PFSK-1 (cell line): Measurements from ENCODE around the gene RSPH6A.

ENCODE experiments used
- FOXP2 ChIP-seq: optimal IDR thresholded peaks from 2 replicates; pipeline ENCODE3; 2011; ENCODE audit warnings: borderline replicate concordance, control low read depth, inconsistent platforms; ENCODE audit not compliant: insufficient read depth; ENCODE audit errors: extremely low read length, extremely low read depth
- POLR2AphosphoS5 ChIP-seq: IDR thresholded peaks from 2 replicates; pipeline ENCODE4 v1.6.1; 2012; ENCODE audit warnings: low read depth, mild to moderate bottlenecking, control low read depth, low read length, moderate library complexity
- SIN3A ChIP-seq: IDR thresholded peaks from 2 replicates; pipeline ENCODE4 v1.6.1; 2012; ENCODE audit warnings: mild to moderate bottlenecking, low read length, moderate library complexity, borderline replicate concordance; ENCODE audit not compliant: insufficient read depth
- TAF1 ChIP-seq: IDR thresholded peaks from 2 replicates; pipeline ENCODE4 v1.6.1; 2012; ENCODE audit warnings: low read length, control low read depth, borderline replicate concordance; ENCODE audit not compliant: insufficient read depth
- TF ChIP-seq, protein P1 (sequence below), 2 experiments: IDR thresholded peaks; 2 replicates each; pipeline versions ENCODE4 v1.6.1 to v1.8.0; 2011 to 2012; ENCODE audit warnings: low read depth in 2 of 2, low read length in 2 of 2, control low read depth in 1 of 2, inconsistent platforms in 1 of 2, mild to moderate bottlenecking in 1 of 2, moderate library complexity in 1 of 2; ENCODE audit not compliant: insufficient read depth in 1 of 2

Gene RSPH6A

DNA sequence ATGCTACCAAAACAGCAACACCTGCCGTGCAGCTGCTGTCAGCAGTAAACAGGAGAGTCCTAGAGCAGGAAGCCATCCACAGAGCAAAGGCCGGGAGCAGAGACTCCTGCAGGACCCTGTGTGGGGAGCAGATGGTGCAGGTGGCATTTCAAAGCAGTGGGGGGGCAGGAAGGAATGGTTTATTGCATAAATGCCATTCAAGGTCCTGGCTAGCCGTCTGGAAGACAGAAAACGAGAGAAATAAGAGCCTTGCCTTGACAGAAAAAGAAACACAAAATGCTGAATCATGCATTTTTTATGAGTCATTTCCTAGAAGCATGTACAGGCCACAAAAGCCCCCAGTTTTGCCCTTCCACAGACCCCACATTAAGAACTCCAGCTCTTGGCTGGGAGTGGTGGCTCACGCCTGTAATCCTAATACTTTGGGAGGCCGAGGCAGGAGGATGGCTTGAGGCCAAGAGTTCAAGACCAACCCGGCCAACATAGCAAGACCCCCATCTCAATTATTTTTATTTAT lies 5.4 kb downstream of the RSPH6A start:
- TF ChIP-seq, protein P1, sequence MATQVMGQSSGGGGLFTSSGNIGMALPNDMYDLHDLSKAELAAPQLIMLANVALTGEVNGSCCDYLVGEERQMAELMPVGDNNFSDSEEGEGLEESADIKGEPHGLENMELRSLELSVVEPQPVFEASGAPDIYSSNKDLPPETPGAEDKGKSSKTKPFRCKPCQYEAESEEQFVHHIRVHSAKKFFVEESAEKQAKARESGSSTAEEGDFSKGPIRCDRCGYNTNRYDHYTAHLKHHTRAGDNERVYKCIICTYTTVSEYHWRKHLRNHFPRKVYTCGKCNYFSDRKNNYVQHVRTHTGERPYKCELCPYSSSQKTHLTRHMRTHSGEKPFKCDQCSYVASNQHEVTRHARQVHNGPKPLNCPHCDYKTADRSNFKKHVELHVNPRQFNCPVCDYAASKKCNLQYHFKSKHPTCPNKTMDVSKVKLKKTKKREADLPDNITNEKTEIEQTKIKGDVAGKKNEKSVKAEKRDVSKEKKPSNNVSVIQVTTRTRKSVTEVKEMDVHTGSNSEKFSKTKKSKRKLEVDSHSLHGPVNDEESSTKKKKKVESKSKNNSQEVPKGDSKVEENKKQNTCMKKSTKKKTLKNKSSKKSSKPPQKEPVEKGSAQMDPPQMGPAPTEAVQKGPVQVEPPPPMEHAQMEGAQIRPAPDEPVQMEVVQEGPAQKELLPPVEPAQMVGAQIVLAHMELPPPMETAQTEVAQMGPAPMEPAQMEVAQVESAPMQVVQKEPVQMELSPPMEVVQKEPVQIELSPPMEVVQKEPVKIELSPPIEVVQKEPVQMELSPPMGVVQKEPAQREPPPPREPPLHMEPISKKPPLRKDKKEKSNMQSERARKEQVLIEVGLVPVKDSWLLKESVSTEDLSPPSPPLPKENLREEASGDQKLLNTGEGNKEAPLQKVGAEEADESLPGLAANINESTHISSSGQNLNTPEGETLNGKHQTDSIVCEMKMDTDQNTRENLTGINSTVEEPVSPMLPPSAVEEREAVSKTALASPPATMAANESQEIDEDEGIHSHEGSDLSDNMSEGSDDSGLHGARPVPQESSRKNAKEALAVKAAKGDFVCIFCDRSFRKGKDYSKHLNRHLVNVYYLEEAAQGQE (IDR thresholded peaks at IDR 0.05; ENCODE audit: insufficient read depth in 1 of 2, low read depth in 2 of 2, low read length in 2 of 2) = no peak
- TF ChIP-seq POLR2AphosphoS5 (no peak), FOXP2 (no peak), SIN3A (no peak), TAF1 (no peak)

DNA sequence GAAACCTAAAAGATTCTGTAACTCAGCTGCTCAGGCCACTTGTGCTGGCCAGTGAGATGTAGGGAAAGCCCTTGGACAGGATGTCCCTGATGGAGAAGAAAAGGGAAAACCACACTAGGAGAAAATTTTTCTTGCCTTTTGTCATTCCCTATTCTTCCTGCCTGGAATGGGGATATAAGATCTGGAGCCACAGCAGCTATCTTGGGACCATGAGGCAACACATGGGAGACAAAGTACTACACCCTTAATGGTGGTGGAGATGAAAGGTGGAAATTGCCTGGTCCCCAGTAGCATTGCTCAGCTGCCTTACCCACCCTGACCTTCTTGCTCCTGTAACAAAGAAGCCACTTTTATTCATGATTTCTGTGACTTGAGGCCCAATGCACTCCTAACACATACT lies 9.4 kb downstream of the RSPH6A start:
- TF ChIP-seq POLR2AphosphoS5 (no peak), FOXP2 (no peak), SIN3A (no peak), TAF1 (no peak)
- TF ChIP-seq, protein P1 (IDR thresholded peaks at IDR 0.05; ENCODE audit: insufficient read depth in 1 of 2, low read depth in 2 of 2, low read length in 2 of 2) = no peak

DNA sequence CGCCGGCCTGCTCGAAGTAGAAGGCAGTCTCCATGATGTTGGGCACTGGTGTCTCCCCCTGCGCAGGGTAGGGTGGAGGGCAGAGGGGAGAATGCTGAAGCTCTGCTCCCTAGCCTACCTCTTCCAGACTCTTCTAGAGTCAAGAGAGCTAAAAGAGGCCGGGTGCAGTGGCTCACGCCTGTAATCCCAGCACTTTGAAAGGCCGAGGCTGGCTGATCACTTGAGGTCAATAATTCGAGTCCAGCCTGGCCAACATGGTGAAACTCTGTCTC lies 10.2 kb downstream of the RSPH6A start:
- no peak for TF ChIP-seq FOXP2
- TF ChIP-seq, protein P1 (IDR thresholded peaks at IDR 0.05; ENCODE audit: insufficient read depth in 1 of 2, low read depth in 2 of 2, low read length in 2 of 2) = no peak

DNA sequence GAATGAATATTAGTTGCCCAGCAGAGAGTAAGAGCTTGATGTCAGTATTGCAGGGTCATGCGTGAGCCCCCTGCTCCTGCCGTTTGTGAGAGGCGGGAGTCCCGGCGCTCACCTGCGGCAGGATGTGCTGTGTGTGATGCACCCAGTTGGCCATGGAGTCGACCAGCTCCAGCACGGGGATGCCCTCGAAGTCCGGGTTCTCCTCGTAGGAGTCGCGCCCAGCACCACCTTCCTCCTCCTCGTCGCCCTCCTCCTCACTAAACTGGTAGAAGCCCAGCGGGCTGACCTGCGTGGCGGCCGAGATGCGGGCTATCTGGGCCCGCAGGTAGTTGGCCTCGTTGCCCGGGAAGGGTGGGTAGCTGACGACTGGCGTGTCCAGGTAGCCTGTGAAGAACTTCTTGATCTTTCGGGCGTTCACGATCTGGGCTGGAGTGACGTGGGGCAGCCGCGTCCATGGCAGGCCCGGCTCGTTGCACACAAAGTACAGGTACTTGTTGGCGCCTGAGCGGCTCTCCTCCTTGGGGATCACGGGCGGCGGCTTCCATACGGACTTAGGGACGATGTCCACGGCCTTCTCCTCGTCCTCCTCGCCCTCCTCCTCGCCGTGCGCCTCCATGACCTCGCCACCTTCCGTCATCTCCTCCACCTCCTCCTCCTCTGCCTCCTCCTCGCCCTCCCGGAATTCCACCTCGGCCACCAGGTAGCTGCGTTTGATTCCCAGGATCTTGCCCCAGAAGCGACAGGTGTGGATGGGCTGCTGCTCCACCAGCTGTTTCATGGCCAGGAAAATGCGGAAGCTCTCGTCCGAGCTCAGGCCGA lies 10.8 kb downstream of the RSPH6A start:
- no peak for TF ChIP-seq SIN3A
- TF ChIP-seq, protein P1 (IDR thresholded peaks at IDR 0.05; ENCODE audit: insufficient read depth in 1 of 2, low read depth in 2 of 2, low read length in 2 of 2) = no peak
- no peak for TF ChIP-seq TAF1

DNA sequence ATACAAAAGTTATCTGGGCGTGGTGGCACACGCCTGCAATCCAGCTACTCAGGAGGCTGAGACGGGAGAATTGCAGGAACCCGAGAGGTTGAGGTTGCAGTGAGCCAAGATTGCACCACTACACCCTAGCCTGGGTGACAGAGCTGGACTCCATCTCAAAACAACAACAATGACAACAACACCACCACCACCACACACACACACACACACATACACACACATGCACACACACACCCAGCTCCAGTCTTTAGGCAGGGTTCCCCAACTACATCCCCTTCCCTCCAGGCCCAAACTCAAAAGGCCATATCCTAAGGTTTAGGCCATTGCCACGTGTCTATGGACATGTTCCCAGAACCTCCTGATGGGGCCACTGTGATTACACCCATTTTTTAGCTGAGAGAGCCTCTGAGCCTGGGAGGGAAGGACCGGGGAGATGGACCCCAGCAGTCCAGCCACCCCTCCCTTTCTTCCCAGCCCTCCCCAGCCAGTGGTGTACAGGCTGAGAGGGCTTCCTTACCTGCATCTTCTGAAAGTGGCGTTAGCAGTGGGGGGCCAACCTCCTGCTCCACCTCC lies 13.4 kb downstream of the RSPH6A start:
- no peak for TF ChIP-seq TAF1
- no peak for TF ChIP-seq SIN3A
- TF ChIP-seq FOXP2 = no peak
- TF ChIP-seq POLR2AphosphoS5 = no peak
- TF ChIP-seq, protein P1 (IDR thresholded peaks at IDR 0.05; ENCODE audit: insufficient read depth in 1 of 2, low read depth in 2 of 2, low read length in 2 of 2) = no peak
